ENCODE data around the gene PTPRG.

DNA sequence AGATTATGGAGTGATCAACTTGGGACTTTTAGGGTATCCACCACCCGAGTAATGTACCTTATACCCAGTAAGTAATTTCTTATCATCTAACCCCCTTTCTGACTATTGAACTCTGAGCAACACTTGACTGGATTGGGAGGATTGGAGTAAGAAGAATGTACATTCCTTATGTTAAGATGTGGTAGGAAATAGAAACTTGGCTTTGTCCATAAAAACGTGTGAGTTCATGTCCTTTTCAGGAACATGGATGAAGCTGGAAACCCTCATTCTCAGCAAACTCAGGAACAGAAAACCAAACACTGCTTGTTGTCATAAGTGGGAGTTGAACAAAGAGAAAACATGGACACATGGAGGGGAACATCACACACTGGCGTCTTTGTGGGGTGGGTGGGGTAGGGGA, 112.3 kb downstream of the PTPRG start:
- TF ChIP-seq POLR2A (IDR thresholded peaks at IDR 0.05; ENCODE audit: low read length): no peak
- no peak for TF ChIP-seq GATA1 (IDR thresholded peaks at IDR 0.05; ENCODE audit: low read depth, low read length)
